ENCODE results near the gene PARD6A. TPM values are rescaled to one million over a fixed set of nuclear protein-coding genes. Genes with fewer than 3 reads are reported as not detected.

PARD6A gene
- total and polyA plus RNA-seq, 2 of the 13 experiments (the other 11 are each of a cell fraction or from before 2014, with no cell fraction given), result 3.5 to 4.3 TPM

GRCh38 chr16:67674851-67675578, 14.3 kb downstream of the PARD6A start:
- H3K9ac ChIP-seq (ENCODE audit: insufficient read depth, low read depth, low read length), result no peak overlapping the region
- FAIRE-seq (no peak), ATAC-seq (no peak), DNase-seq (ENCODE audit: low spot score) (no peak)
- TF ChIP-seq ZNF451 (CRISPR knock-in tag; IDR thresholded peaks at IDR 0.05) (no peak), THAP8 (CRISPR knock-in tag; IDR thresholded peaks at IDR 0.05; ENCODE audit: borderline replicate concordance) (no peak), NRL (CRISPR knock-in tag; IDR thresholded peaks at IDR 0.05; ENCODE audit: borderline replicate concordance) (no peak), AGO2 (optimal IDR thresholded peaks at IDR 0.05; ENCODE audit: low read depth, low read length) (peak; percentile 53)
- H4K20me1 ChIP-seq (ENCODE audit: insufficient read depth, low read length), result no peaks in the 10 kb centered on the region
- intact Hi-C loops (cut with micrococcal nuclease; ENCODE audit: unreplicated experiment), result loop anchor here (5.0 kb wide), 1 partner anchor 252 kb away; no protein-coding TSS in a partner anchor
- no peak overlapping the region for H3K4me3 ChIP-seq (replicated peaks in 1 of 3; ENCODE audit: insufficient read depth in 1 of 3, low read depth in 2 of 3, low read length in 3 of 3)
- no peaks in the 10 kb centered on the region for H3K79me2 ChIP-seq (ENCODE audit: insufficient read depth, low read length)
- no peak overlapping the region for H3K4me2 ChIP-seq (ENCODE audit: low read depth, low read length)
- ChIA-PET CTCF (ENCODE audit: low intra/inter-chr PET ratio, low total read pairs) (interaction anchor here (2.0 kb wide), 1 partner anchor 154 kb away, joined by 5 read pairs; no protein-coding TSS in a partner anchor), POLR2A (no interaction called here)
- in situ Hi-C loops (cut with HindIII; ENCODE audit: extremely low pct_ligation_motif_present, low pct_unique_long_range_greater_than_20kb), result no loop called here
- 0 out of 2 replicates have a peak, but pooled peaks cover 5% of the 10 kb centered on the region for H3K4me1 ChIP-seq (ENCODE audit: insufficient read depth, low read length)
- no TSS peak for BruUV-seq (replicated peaks)
- H2AFZ ChIP-seq (ENCODE audit: low read length), result no peak overlapping the region
- no peaks in the 10 kb centered on the region for H3K27me3 ChIP-seq (ENCODE audit: control insufficient read depth in 1 of 2, insufficient read depth in 2 of 2, low read length in 2 of 2)
- 97% methylated on average over 20 of the region's 28 CpGs for WGBS (ENCODE audit: low lambda C conversion rate)
- peaks cover 0 to 4% of the 10 kb centered on the region in 2 experiments; a peak in 2 of 5 replicates for H3K36me3 ChIP-seq (replicated peaks in 1 of 2; ENCODE audit: control insufficient read depth in 1 of 2, insufficient read depth in 2 of 2, low read length in 2 of 2)
- H3K9me3 ChIP-seq (ENCODE audit: low read length), result no peaks in the 10 kb centered on the region
- no peak overlapping the region for H3K27ac ChIP-seq (ENCODE audit: extremely low read length, insufficient read depth, low read length)

GRCh38 chr16:67675579-67675935, 14.8 kb downstream of the PARD6A start:
- H2AFZ ChIP-seq (ENCODE audit: low read length), result no peak overlapping the region
- no peak overlapping the region for H3K4me3 ChIP-seq (replicated peaks in 1 of 3; ENCODE audit: insufficient read depth in 1 of 3, low read depth in 2 of 3, low read length in 3 of 3)
- DNase-seq (ENCODE audit: low spot score) (no peak), FAIRE-seq (no peak), ATAC-seq (no peak)
- H3K4me1 ChIP-seq (ENCODE audit: insufficient read depth, low read length), result 0 out of 2 replicates have a peak, but pooled peaks cover 5% of the 10 kb centered on the region
- in situ Hi-C loops (cut with HindIII; ENCODE audit: extremely low pct_ligation_motif_present, low pct_unique_long_range_greater_than_20kb) (no loop called here), intact Hi-C loops (cut with micrococcal nuclease; ENCODE audit: unreplicated experiment) (no loop called here)
- no peaks in the 10 kb centered on the region for H3K79me2 ChIP-seq (ENCODE audit: insufficient read depth, low read length)
- H3K27ac ChIP-seq (ENCODE audit: extremely low read length, insufficient read depth, low read length), result no peak overlapping the region
- no TSS peak for BruUV-seq (replicated peaks)
- H3K9ac ChIP-seq (ENCODE audit: insufficient read depth, low read depth, low read length), result no peak overlapping the region
- no peaks in the 10 kb centered on the region for H3K9me3 ChIP-seq (ENCODE audit: low read length)
- no peaks in the 10 kb centered on the region for H4K20me1 ChIP-seq (ENCODE audit: insufficient read depth, low read length)
- TF ChIP-seq ERF (CRISPR knock-in tag; IDR thresholded peaks at IDR 0.05) (no peak), ZNF710 (CRISPR knock-in tag; IDR thresholded peaks at IDR 0.05; ENCODE audit: borderline replicate concordance) (no peak)
- H3K36me3 ChIP-seq (replicated peaks in 1 of 2; ENCODE audit: control insufficient read depth in 1 of 2, insufficient read depth in 2 of 2, low read length in 2 of 2), result peaks cover 0 to 8% of the 10 kb centered on the region in 2 experiments; a peak in 2 of 5 replicates
- H3K27me3 ChIP-seq (ENCODE audit: control insufficient read depth in 1 of 2, insufficient read depth in 2 of 2, low read length in 2 of 2), result no peaks in the 10 kb centered on the region
- ChIA-PET CTCF (ENCODE audit: low intra/inter-chr PET ratio, low total read pairs) (no interaction called here), POLR2A (no interaction called here)
- WGBS (ENCODE audit: low lambda C conversion rate), result 98% methylated on average over 7 of the region's 17 CpGs
- H3K4me2 ChIP-seq (ENCODE audit: low read depth, low read length), result no peak overlapping the region

Measured in HepG2 (cell line).